Natural killer cell treated with Interleukin-12 subunit alpha and Interleukin-12 subunit beta and Interleukin-15 and Interleukin-18, amount 100 ng/mL, for 72 hours (primary cell): Measurements from ENCODE around the gene STAB1. TPM values are rescaled to one million over a fixed set of nuclear protein-coding genes. Genes with fewer than 3 reads are reported as not detected.

Experiments used
- ATAC-seq, 2 donors: fragments of 150-1000 bp; cut with Tn5 transposase in 1 of 2; sonication (Bioruptor Pico), chemical (Tn5 transposase) in 1 of 2; 2 replicates each; pipeline ENCODE4 v1.10.0; 2021
- DNase-seq: peaks from one replicate; pipeline ENCODE4 v3.0.0; 2022; ENCODE audit warnings: low spot score
- H3K27ac Mint-ChIP-seq, 2 donors: 1 replicate in 1 of 2; 2 replicates in 1 of 2; pipeline ENCODE4 v1.8.0; 2022; ENCODE audit warnings: mixed read lengths in 2 of 2, mild to moderate bottlenecking in 1 of 2, moderate library complexity in 1 of 2
- H3K27me3 Mint-ChIP-seq, 2 donors: 1 replicate in 1 of 2; 2 replicates in 1 of 2; pipeline ENCODE4 v1.8.0; 2022; ENCODE audit warnings: mixed read lengths in 2 of 2
- H3K36me3 Mint-ChIP-seq: one replicate; pipeline ENCODE4 v1.8.0; 2022; ENCODE audit warnings: mixed read lengths
- H3K4me1 Mint-ChIP-seq, 2 donors: 1 replicate in 1 of 2; 2 replicates in 1 of 2; pipeline ENCODE4 v1.8.0; 2022; ENCODE audit warnings: low read depth in 2 of 2, mixed read lengths in 2 of 2, mild to moderate bottlenecking in 1 of 2
- H3K4me3 Mint-ChIP-seq: one replicate; pipeline ENCODE4 v1.8.0; 2022; ENCODE audit warnings: mixed read lengths
- H3K9me3 Mint-ChIP-seq: 2 replicates; pipeline ENCODE4 v1.8.0; 2022; ENCODE audit warnings: mixed read lengths
- total RNA-seq, 2 donors: library from RNA; stranded (reverse); gene quantifications; one replicate each; pipeline ENCODE4 v1.2.3, GENCODE V29; 2022

Gene STAB1
- total RNA-seq, 2 donors from 2014 or later: 0.57 to 0.92 TPM

DNA sequence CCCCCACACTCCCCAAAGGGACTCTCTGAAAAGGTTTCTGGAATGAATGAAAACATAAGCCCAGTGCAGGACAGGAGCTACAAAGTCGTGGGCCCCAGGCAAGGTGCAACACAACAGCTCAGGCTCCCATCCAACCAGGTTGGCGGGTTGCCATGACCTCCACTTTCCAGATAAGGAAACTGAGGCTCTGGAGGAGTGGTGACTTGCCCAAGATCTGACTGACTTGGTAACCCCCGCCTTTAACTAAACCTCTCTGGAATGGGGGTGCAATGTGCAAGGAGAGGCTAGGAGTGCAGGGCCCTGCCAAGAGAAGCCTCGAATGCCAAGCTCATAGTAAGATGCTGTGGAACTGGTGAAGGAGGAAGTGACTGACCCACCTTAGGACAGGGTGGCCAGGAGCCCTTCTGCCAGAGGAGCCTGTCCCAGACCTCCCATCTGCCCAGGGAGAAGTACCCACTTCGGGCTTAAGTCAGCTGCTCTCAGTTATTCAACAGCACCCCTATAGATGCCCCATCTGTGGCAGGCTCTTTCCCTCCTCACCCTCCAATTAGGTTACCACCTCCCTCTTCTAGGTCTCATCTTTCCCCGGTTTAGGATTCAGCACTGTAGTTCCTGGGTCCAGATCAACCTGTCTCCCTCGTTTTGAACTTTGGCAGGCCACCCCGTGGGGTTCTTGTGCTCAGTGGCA lies 40.7 kb upstream of the STAB1 start:
- no peaks in the 10 kb centered on the region for H3K27me3 Mint-ChIP-seq
- ATAC-seq: no peak
- DNase-seq: peak; percentile 57
- peak overlapping the region; percentile 95 to 99 for H3K27ac Mint-ChIP-seq
- peak overlapping the region; percentile 94 for H3K4me3 Mint-ChIP-seq
- no peaks in the 10 kb centered on the region for H3K36me3 Mint-ChIP-seq
- peaks cover 38 to 45% of the 10 kb centered on the region in 2 donors for H3K4me1 Mint-ChIP-seq
- no peaks in the 10 kb centered on the region for H3K9me3 Mint-ChIP-seq

DNA sequence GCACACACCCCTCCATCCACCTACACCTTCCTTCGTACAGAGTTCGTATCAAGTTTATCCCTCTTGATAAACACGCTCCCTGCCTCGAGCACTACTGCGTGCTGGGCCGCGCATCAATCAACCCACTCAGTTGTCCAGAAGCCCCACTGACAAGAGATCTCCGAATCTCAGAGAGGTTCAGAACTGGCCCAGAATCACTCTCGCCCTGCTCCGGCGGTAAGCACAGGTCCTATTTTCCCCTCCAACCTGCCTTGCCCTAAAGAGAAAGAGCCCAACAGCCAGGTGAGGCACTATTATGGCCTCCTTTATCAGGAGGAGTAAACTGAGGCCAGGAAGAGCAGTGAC lies 40.2 kb upstream of the STAB1 start:
- ATAC-seq: no peak
- Mint-ChIP-seq H3K9me3 (no peaks in the 10 kb centered on the region), H3K4me1 (peaks cover 38 to 47% of the 10 kb centered on the region in 2 donors), H3K27ac (peak overlapping the region; percentile 95 to 99), H3K36me3 (no peaks in the 10 kb centered on the region), H3K27me3 (no peaks in the 10 kb centered on the region), H3K4me3 (peak overlapping the region; percentile 94)
- DNase-seq: peak; percentile 35

DNA sequence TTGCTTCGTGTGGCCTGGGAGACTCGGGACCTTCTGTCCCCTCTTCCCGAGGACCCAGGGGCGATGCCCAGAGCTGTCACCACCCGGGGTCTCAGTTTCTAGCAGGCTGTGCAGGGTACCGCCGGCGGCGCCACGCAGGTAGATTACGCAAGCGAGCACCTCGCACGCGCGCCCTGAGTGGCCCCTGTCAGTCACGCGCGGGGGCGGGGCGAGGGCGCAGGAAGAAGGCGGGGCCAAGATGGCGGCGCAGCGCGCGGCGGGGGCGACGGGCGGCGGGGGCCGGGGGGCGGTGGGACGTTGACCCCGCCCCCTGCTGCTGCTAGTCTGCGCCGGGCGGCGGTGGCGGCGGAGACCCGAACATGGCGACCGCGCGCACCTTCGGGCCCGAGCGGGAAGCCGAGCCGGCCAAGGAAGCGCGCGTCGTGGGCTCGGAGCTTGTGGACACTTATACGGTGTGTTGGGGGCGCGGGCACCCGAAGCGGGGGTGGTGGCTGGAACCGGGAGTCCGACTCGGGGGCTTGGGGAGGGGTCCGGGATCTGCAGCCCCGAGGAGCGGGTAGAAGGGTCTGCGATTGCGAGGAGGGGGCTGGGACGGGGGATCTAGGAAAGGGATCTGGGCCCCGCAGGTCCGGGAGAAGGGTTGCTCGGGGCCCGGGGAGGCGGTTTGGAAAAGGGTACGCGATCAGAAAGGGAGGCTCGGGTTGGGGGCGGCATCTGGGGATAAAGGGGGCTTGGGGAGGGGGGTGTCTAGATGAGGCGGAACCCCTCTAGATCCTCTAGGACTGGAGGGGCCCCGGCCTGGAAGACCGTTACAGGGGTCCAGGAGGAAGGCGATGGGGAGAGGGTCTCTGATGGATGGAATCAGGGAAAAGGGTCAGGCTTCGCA lies 39.6 kb upstream of the STAB1 start, which contains the start of gene NISCH:
Gene NISCH, plus strand, starts transcription at position 322 of the 886 bp plus-strand sequence. Its CDS starts 38 bp downstream, at position 360.
- H3K4me1 Mint-ChIP-seq: peaks cover 38 to 47% of the 10 kb centered on the region in 2 donors
- H3K9me3 Mint-ChIP-seq: no peaks in the 10 kb centered on the region
- peak within 1 kb of the TSS; percentile 94 for H3K4me3 Mint-ChIP-seq
- H3K27me3 Mint-ChIP-seq: no peaks in the 10 kb centered on the region
- DNase-seq (peak; percentile 93), ATAC-seq (peak; percentile 91 to 93)
- peak within 1 kb of the TSS; percentile 95 to 99 for H3K27ac Mint-ChIP-seq
- no peaks in the 10 kb centered on the region for H3K36me3 Mint-ChIP-seq

DNA sequence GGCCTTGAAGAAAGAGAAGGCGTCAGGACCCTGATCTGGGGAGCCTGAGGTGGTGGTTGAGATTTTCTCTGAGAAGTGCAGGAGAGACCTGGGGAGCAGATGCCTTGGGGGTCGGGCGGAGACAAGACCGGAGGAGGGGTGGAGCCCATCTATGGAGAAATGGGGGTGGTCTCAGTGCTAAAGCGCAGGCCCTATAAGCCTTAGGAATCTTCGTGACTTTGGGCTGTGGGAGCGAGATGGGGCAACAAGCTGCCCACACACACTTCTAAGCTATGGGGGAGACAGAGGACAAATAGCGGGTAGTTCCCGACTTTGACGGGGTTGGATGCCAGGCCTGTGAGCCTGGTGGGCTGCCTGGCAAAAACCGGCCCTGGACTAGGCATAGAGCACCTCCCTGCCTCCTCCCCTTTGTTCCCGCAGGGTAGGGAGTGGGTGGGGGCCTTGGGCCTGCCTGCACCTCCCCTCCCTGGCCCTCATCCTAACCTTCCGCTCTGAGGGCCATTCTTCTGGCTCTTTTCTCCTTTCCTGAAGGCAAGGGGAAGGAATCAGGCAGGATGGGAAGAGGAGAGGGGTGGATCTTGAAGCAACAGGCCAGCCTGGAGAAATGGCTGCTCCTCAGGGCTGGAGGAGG lies 38.9 kb upstream of the STAB1 start:
- ATAC-seq (no peak), DNase-seq (peak; percentile 54)
- H3K27ac Mint-ChIP-seq: peak overlapping the region; percentile 95 to 99

DNA sequence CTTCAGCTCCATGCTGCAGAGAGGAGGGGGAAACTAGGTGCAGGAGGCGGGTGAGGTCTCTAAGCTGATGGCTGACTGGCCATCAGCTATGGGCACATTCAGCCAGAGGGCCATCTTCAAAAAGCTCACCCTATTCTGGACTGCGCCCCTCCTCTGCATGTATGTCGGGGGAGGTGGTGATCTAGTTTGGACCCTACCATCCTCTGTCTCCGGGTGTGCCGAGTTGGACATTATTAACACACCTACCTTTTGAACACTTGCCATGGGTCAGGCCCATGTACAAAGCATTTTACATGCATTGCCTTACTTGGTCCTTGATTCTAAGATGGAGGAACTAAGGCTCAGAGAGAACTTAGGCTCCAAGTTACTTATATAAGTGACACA lies 38.3 kb upstream of the STAB1 start:
- Mint-ChIP-seq H3K4me1 (peaks cover 38 to 47% of the 10 kb centered on the region in 2 donors), H3K4me3 (peak overlapping the region; percentile 94), H3K36me3 (no peaks in the 10 kb centered on the region), H3K27me3 (no peaks in the 10 kb centered on the region), H3K9me3 (no peaks in the 10 kb centered on the region), H3K27ac (peak overlapping the region; percentile 95 to 99)
- ATAC-seq: no peak
- DNase-seq: no peak

More for the DNA sequence above, 38.9 kb upstream of the STAB1 start:
- Mint-ChIP-seq H3K4me3 (peak overlapping the region; percentile 94), H3K27me3 (no peaks in the 10 kb centered on the region), H3K9me3 (no peaks in the 10 kb centered on the region), H3K36me3 (no peaks in the 10 kb centered on the region), H3K4me1 (peaks cover 38 to 47% of the 10 kb centered on the region in 2 donors)

DNA sequence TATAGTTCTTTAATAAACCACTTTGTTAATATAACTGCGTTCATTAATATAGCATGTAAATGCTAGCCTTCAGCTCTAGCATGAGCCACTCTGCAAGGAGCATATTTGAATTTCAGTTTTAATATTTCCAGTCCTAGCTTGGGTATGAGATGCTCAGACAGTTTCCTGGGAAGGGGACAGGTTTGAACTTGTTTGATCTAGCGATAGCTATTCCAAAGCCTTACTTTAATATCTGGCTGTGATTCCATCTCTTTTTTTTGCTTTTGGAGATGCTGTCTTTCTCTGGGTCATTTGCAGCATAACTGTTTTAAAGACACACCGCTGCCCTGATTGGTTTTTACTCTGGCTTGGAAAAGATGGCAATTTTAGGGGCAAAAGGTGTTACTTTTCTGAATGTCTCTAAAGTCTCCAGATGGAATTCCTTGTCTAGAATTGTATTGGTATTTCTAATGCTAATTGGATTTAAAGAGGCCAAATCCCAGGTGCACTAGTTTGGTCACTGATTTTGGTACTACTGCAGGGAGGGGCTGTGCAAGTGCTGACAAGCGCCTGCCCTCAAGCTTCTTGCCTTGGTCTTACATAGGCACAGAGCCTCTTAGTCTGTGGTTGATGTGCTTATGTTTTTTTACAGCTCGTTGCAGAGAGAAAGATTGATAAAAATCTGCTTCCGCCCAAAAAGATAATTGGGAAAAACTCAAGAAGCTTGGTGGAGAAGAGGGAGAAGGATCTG lies 36.9 kb upstream of the STAB1 start:
- H3K4me3 Mint-ChIP-seq: peak overlapping the region; percentile 33
- no peaks in the 10 kb centered on the region for H3K36me3 Mint-ChIP-seq
- ATAC-seq: no peak
- peaks cover 41 to 55% of the 10 kb centered on the region in 2 donors for H3K4me1 Mint-ChIP-seq
- H3K27ac Mint-ChIP-seq: peak overlapping the region in 1 of 2 donors; percentile 74
- H3K27me3 Mint-ChIP-seq: no peaks in the 10 kb centered on the region
- no peak for DNase-seq
- H3K9me3 Mint-ChIP-seq: no peaks in the 10 kb centered on the region

DNA sequence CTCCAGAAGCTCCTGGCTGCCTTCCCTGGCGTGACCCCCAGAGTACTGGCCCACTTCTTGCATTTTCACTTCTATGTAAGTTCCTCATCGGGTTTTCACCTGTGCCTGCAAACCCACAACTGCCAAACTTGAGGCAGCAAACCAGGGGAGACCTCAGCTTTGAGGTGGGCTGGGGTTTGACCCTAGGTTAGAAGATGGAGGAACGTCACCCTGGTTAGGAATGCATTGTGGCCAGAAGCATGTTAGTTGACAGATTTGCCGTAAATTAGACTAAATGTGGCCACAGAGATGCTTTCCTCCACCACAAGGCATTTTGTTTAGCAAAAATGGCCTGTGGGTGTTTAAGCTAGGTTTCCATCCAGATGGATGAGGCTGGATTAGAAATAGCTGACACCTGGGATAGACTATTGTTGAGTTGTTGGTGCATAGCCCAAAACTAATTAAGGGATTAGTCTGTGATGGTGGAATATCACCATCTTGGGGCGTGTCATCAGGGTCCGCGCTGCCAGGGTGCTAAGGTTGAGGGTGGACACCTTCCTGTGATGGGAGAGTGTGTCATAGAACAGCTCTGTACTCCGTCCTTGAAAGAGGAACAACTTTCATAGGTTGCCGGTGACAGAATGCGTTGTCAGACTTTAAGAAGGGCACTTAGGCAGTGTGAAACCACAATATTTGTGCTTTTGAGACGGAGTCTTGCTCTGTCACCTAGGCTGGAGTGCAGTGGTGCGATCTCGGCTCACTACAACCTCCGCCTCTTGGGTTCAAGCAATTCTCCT lies 36.2 kb upstream of the STAB1 start:
- Mint-ChIP-seq H3K36me3 (no peaks in the 10 kb centered on the region), H3K4me3 (peak overlapping the region; percentile 33), H3K27ac (peak overlapping the region in 1 of 2 donors; percentile 74), H3K9me3 (no peaks in the 10 kb centered on the region), H3K27me3 (no peaks in the 10 kb centered on the region), H3K4me1 (peaks cover 44 to 54% of the 10 kb centered on the region in 2 donors)
- no peak for DNase-seq
- peak; percentile 75 to 77 for ATAC-seq

DNA sequence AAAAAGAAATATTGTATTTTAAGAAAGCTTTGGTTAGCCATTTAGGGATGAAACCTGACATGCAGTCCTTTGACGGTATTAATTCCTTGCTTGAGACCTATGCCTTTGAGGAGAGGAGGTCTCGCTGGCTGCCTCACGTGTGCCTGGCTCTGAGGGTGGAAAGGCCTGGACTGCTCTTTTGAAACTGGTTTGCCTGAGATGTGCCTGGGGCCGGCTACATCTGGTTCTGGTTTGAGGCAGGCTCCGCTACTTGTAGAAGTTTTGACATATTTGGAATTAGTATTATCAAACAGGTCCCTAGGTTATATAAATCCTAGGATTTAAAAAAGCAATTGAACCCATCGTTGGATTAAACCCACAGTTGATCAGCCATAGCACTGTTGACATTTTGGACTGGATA lies 33.3 kb upstream of the STAB1 start:
- no peak for DNase-seq
- Mint-ChIP-seq H3K27ac (no peak overlapping the region), H3K9me3 (no peaks in the 10 kb centered on the region), H3K4me3 (no peak overlapping the region), H3K36me3 (no peaks in the 10 kb centered on the region), H3K27me3 (no peaks in the 10 kb centered on the region), H3K4me1 (peaks cover 28 to 38% of the 10 kb centered on the region in 2 donors)
- ATAC-seq: no peak

DNA sequence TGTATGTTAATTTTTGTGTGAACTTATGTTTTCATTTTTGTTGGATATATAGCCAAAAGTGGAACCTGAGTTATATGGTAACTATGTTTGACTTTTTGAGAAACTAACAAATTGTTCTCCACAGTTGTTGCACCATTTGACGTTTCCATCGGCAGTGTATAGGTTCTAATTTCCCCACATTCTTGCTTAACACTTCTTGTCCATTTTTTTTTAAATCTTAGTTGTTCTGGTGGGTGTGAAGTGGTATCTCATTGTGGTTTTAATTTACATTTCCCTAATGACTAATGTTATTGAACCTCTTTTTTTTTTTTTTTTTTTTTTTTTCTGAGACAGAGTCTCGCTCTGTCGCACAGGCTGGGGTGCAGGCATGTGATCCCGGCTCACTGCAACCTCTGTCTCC lies 31.7 kb upstream of the STAB1 start:
- H3K36me3 Mint-ChIP-seq: no peaks in the 10 kb centered on the region
- H3K4me1 Mint-ChIP-seq: peaks cover 16 to 26% of the 10 kb centered on the region in 2 donors
- no peaks in the 10 kb centered on the region for H3K9me3 Mint-ChIP-seq
- peak overlapping the region; percentile 45 to 90 for H3K27ac Mint-ChIP-seq
- H3K4me3 Mint-ChIP-seq: peak overlapping the region; percentile 46
- DNase-seq (no peak), ATAC-seq (peak; percentile 54 to 82)
- H3K27me3 Mint-ChIP-seq: no peaks in the 10 kb centered on the region

DNA sequence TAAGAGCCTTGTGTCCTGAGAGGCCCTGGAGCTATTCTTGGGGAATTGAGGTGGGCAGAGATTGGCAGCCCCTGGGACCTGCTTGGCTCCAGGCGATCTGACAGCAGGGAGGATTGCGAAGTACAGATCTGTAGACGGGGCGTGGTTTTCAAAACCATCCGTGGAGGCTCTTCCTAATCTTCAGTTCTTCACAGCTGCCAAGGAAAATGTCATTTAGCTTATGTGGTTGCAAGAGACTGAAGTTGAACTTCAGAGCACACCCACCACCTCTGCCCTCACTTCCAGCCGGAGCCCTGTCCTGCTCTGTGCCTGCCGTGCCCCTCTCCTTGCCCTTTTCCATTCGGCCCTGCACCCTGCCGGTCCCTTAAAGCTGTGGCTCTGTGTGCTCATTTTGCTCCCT lies 26.8 kb upstream of the STAB1 start:
- peaks cover 1 to 11% of the 10 kb centered on the region in 2 donors for H3K4me1 Mint-ChIP-seq
- ATAC-seq: no peak
- H3K27ac Mint-ChIP-seq: peak overlapping the region in 1 of 2 donors; percentile 11
- DNase-seq: no peak
- no peaks in the 10 kb centered on the region for H3K36me3 Mint-ChIP-seq
- H3K27me3 Mint-ChIP-seq: no peaks in the 10 kb centered on the region
- no peaks in the 10 kb centered on the region for H3K9me3 Mint-ChIP-seq
- H3K4me3 Mint-ChIP-seq: no peak overlapping the region

DNA sequence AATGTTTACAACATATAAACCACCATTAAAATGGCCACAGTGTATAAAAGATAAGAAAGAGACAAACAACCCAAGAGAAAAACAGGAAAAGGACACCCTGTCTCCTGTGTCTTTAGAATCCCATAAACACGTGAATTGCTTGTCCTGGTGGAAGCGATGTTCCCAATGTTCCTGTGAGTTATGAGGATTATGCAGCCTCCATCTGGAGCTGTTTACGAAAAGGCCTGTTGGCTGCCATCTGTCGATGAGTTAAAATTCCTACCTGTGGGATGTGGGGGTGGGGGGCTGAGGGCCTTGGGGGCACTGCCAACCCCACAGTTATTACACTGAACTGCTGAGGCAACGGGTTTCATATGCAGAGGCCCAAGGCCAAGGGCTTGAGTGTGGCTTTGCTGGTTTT lies 26.1 kb upstream of the STAB1 start:
- Mint-ChIP-seq H3K27ac (no peak overlapping the region), H3K9me3 (no peaks in the 10 kb centered on the region), H3K27me3 (no peaks in the 10 kb centered on the region)

DNA sequence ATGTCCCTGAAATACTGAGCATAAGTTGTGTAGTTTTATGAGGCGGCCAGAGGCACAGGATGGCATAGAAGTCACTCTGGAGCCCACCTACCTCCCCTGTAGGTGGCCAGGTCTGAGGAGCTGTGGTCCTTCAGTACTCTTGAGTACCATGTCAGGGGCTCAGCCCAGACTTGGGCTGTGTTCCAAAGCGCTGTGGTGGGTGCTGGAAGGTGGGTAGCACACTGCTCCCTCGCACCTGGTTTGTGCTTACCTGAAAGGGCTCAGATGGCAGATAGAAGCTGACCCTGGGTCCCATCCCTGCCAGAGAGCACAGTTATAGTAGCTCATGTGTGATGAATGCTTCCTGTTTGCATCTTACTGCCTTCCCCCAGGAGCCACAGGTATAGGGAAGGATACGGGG lies 24.2 kb upstream of the STAB1 start:
- Mint-ChIP-seq H3K27me3 (no peaks in the 10 kb centered on the region), H3K36me3 (no peaks in the 10 kb centered on the region), H3K9me3 (no peaks in the 10 kb centered on the region), H3K4me1 (peaks cover 0 to 9% of the 10 kb centered on the region in 2 donors), H3K4me3 (no peak overlapping the region), H3K27ac (no peak overlapping the region)
- no peak for ATAC-seq
- no peak for DNase-seq

More for the DNA sequence above, 26.1 kb upstream of the STAB1 start:
- H3K4me3 Mint-ChIP-seq: no peak overlapping the region
- no peaks in the 10 kb centered on the region for H3K36me3 Mint-ChIP-seq
- peaks cover 0 to 10% of the 10 kb centered on the region in 2 donors for H3K4me1 Mint-ChIP-seq
- ATAC-seq (no peak), DNase-seq (no peak)
